IPS-18a (cell line): ENCODE measurements around the gene MYO16.

Experiments used
- H3K27ac ChIP-seq: one replicate; pipeline ENCODE4 v1.5.1; 2013; ENCODE audit warnings: low read length
- H3K27me3 ChIP-seq: one replicate; pipeline ENCODE4 v1.6.1; 2013; ENCODE audit warnings: mild to moderate bottlenecking, low read length; ENCODE audit not compliant: control insufficient read depth, insufficient read depth
- H3K36me3 ChIP-seq: one replicate; pipeline ENCODE4 v1.6.1; 2013; ENCODE audit warnings: low read depth, low read length; ENCODE audit not compliant: control insufficient read depth
- H3K4me1 ChIP-seq: one replicate; pipeline ENCODE4 v1.6.1; 2013; ENCODE audit warnings: low read depth, low read length; ENCODE audit not compliant: control insufficient read depth
- H3K4me3 ChIP-seq: one replicate; pipeline ENCODE4 v1.5.1; 2013; ENCODE audit warnings: low read length
- H3K9ac ChIP-seq: one replicate; pipeline ENCODE4 v1.6.1; 2013; ENCODE audit warnings: mild to moderate bottlenecking, low read length, moderate library complexity
- H3K9me3 ChIP-seq: one replicate; pipeline ENCODE4 v1.6.1; 2013; ENCODE audit warnings: low read depth, low read length; ENCODE audit not compliant: control insufficient read depth

MYO16 gene

GRCh38 chr13:109140054-109140453 lies 510.6 kb downstream of the MYO16 start:
- H3K27ac ChIP-seq: no peak overlapping the region
- H3K27me3 ChIP-seq: no peaks in the 10 kb centered on the region
- H3K9me3 ChIP-seq: no peaks in the 10 kb centered on the region
- no peaks in the 10 kb centered on the region for H3K4me1 ChIP-seq
- H3K4me3 ChIP-seq: no peak overlapping the region
- no peak overlapping the region for H3K9ac ChIP-seq
- no peaks in the 10 kb centered on the region for H3K36me3 ChIP-seq

- H3K36me3 ChIP-seq: no peaks in the 10 kb centered on the region
- H3K27ac ChIP-seq: no peak overlapping the region
- H3K9ac ChIP-seq: no peak overlapping the region
- H3K4me1 ChIP-seq: no peaks in the 10 kb centered on the region
- no peaks in the 10 kb centered on the region for H3K9me3 ChIP-seq
- H3K27me3 ChIP-seq: no peaks in the 10 kb centered on the region
- H3K4me3 ChIP-seq: no peak overlapping the region
Measured at GRCh38 chr13:109140479-109141349, 511.3 kb downstream of the MYO16 start.

DNA sequence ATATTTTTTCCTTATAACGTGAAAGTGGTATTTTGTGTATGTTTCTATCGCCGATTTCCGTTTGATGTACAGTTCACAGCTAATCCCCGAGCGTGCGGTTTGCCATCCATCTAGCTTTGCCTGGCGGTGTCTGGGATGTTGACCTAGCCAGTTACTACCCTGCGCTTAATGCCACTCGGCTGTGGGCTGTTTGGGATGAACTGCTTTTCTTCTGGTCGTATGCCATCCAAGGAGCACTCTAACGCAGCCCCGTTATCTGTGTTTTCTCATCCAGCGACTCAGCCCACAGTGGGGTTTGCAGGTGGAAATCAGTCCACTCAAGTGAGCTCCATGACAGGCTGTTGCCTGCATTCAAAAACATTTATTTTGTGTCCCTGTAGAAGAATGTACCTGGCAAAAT lies 512.3 kb downstream of the MYO16 start:
- Histone ChIP-seq H3K27ac (no peak overlapping the region), H3K9me3 (no peaks in the 10 kb centered on the region), H3K27me3 (no peaks in the 10 kb centered on the region), H3K4me1 (no peaks in the 10 kb centered on the region), H3K4me3 (no peak overlapping the region), H3K9ac (no peak overlapping the region), H3K36me3 (no peaks in the 10 kb centered on the region)

DNA sequence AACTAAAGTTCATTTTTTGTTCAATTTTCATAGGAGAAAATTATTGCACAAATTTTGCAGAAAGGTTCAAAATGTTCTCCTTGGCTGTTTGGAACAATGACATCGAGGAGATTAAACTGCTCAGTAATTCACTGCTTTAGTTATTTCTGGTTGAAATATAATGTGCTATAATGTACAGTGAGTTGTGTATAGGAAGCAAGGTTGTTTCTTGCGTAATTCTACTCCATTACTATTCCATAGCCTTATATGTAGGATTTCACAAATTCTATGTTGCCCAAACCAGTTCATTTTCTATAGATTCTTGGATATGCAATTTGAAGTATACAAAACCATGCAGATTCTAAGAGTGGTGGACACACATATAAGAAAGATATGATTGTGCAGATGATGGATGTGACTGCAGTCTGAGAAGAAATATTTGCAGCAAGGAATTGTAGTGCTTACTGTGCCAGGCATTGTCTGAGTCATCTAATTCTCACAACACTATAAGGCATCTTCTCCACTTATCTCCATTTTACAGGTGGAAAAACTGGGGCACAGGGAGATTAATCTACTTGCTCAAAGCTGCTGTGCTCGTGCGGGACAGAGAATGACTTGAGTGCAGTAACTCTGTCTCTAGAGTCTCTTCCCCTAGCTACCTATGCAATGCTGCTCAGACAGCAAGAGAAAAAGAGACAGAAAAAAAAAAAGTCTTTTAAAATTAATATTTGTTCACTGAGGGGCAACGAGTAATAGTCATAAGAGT lies 515.5 kb downstream of the MYO16 start:
- Histone ChIP-seq H3K27me3 (no peaks in the 10 kb centered on the region), H3K4me1 (no peaks in the 10 kb centered on the region), H3K4me3 (no peak overlapping the region), H3K27ac (no peak overlapping the region), H3K9ac (no peak overlapping the region), H3K9me3 (no peaks in the 10 kb centered on the region), H3K36me3 (no peaks in the 10 kb centered on the region)

- H3K9me3 ChIP-seq: no peaks in the 10 kb centered on the region
- no peak overlapping the region for H3K4me3 ChIP-seq
- no peaks in the 10 kb centered on the region for H3K36me3 ChIP-seq
- H3K4me1 ChIP-seq: peaks cover under 1% of the 10 kb centered on the region
- H3K9ac ChIP-seq: no peak overlapping the region
- no peak overlapping the region for H3K27ac ChIP-seq
- H3K27me3 ChIP-seq: no peaks in the 10 kb centered on the region
Measured at GRCh38 chr13:109145631-109146030, 516.2 kb downstream of the MYO16 start.

GRCh38 chr13:109146393-109146792 lies 517.0 kb downstream of the MYO16 start:
- Histone ChIP-seq H3K4me1 (peaks cover 8% of the 10 kb centered on the region), H3K36me3 (no peaks in the 10 kb centered on the region), H3K27ac (no peak overlapping the region), H3K4me3 (no peak overlapping the region), H3K9ac (no peak overlapping the region), H3K27me3 (no peaks in the 10 kb centered on the region), H3K9me3 (no peaks in the 10 kb centered on the region)

- Histone ChIP-seq H3K36me3 (no peaks in the 10 kb centered on the region), H3K9me3 (no peaks in the 10 kb centered on the region), H3K4me3 (no peak overlapping the region), H3K9ac (no peak overlapping the region), H3K4me1 (peaks cover 15% of the 10 kb centered on the region), H3K27ac (no peak overlapping the region), H3K27me3 (no peaks in the 10 kb centered on the region)
Measured at GRCh38 chr13:109146912-109147647, 517.7 kb downstream of the MYO16 start.

GRCh38 chr13:109148243-109148642 lies 518.8 kb downstream of the MYO16 start:
- no peaks in the 10 kb centered on the region for H3K27me3 ChIP-seq
- H3K4me1 ChIP-seq: peaks cover 17% of the 10 kb centered on the region
- no peaks in the 10 kb centered on the region for H3K9me3 ChIP-seq
- no peak overlapping the region for H3K4me3 ChIP-seq
- no peak overlapping the region for H3K9ac ChIP-seq
- H3K36me3 ChIP-seq: no peaks in the 10 kb centered on the region
- H3K27ac ChIP-seq: no peak overlapping the region

GRCh38 chr13:109150696-109151095 lies 521.3 kb downstream of the MYO16 start:
- H3K27me3 ChIP-seq: no peaks in the 10 kb centered on the region
- H3K36me3 ChIP-seq: no peaks in the 10 kb centered on the region
- H3K4me1 ChIP-seq: peaks cover 17% of the 10 kb centered on the region
- H3K9me3 ChIP-seq: no peaks in the 10 kb centered on the region
- no peak overlapping the region for H3K27ac ChIP-seq
- H3K4me3 ChIP-seq: no peak overlapping the region
- no peak overlapping the region for H3K9ac ChIP-seq

DNA sequence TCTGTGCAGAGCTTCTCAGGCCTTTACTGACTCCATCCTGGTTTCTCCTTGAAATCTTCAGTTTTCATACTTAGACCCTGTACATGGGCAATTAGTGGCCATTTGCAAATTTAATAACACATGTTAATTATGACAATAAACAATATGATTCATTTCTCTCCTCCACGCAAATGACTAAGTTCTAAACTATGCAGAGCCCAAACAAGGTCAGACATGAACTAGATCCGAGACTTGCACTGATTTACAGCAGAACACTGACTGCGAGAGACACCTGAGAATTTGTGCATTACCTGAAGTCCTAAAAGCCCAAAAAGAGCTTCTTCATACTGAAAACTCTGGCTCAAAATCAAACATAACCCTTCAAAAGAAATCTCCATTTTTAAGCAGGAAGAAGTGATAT lies 521.8 kb downstream of the MYO16 start:
- Histone ChIP-seq H3K36me3 (no peaks in the 10 kb centered on the region), H3K4me1 (peaks cover 17% of the 10 kb centered on the region), H3K9ac (no peak overlapping the region), H3K9me3 (no peaks in the 10 kb centered on the region), H3K27ac (no peak overlapping the region), H3K27me3 (no peaks in the 10 kb centered on the region), H3K4me3 (no peak overlapping the region)

- no peak overlapping the region for H3K9ac ChIP-seq
- H3K36me3 ChIP-seq: no peaks in the 10 kb centered on the region
- H3K27me3 ChIP-seq: no peaks in the 10 kb centered on the region
- H3K27ac ChIP-seq: no peak overlapping the region
- no peaks in the 10 kb centered on the region for H3K9me3 ChIP-seq
- peaks cover 18% of the 10 kb centered on the region for H3K4me1 ChIP-seq
- no peak overlapping the region for H3K4me3 ChIP-seq
Measured at GRCh38 chr13:109151696-109152095, 522.3 kb downstream of the MYO16 start.
